Immature natural killer cell (primary cell): ENCODE results near the gene SECTM1. TPM values are rescaled to one million over a fixed set of nuclear protein-coding genes. Genes with fewer than 3 reads are reported as not detected.
"Not testable (repeated sequence)": the region's sequence is repeated elsewhere in the genome, so short reads cannot be mapped to it uniquely, and the experiment has no call there.

Experiments
- DNase-seq, 3 donors: peaks; one replicate each; pipeline ENCODE4 v3.0.0; 2022; ENCODE audit warnings: mixed read lengths in 1 of 3
- H3K27ac Mint-ChIP-seq, 6 donors: one replicate each; pipeline ENCODE4 v1.8.0; 2020; ENCODE audit warnings: mixed read lengths in 6 of 6, mild to moderate bottlenecking in 5 of 6, inconsistent platforms in 4 of 6, moderate library complexity in 3 of 6
- H3K27me3 Mint-ChIP-seq, 3 donors: one replicate each; pipeline ENCODE4 v1.8.0; 2020 to 2021; ENCODE audit warnings: low read depth in 3 of 3, mild to moderate bottlenecking in 3 of 3, mixed read lengths in 3 of 3, moderate library complexity in 3 of 3, inconsistent platforms in 1 of 3
- H3K36me3 Mint-ChIP-seq, 3 donors: one replicate each; pipeline ENCODE4 v1.8.0; 2020; ENCODE audit warnings: mixed read lengths in 3 of 3, inconsistent platforms in 2 of 3, mild to moderate bottlenecking in 2 of 3
- H3K4me1 Mint-ChIP-seq, 2 donors: one replicate each; pipeline ENCODE4 v1.8.0; 2020; ENCODE audit warnings: inconsistent platforms in 2 of 2, mild to moderate bottlenecking in 2 of 2, mixed read lengths in 2 of 2, moderate library complexity in 1 of 2
- H3K4me3 Mint-ChIP-seq, 5 donors: one replicate each; pipeline ENCODE4 v1.8.0; 2020; ENCODE audit warnings: mild to moderate bottlenecking in 5 of 5, mixed read lengths in 5 of 5, inconsistent platforms in 3 of 5, moderate library complexity in 3 of 5
- H3K9me3 Mint-ChIP-seq, 6 donors: one replicate each; pipeline ENCODE4 v1.8.0; 2020; ENCODE audit warnings: mild to moderate bottlenecking in 6 of 6, mixed read lengths in 6 of 6, inconsistent platforms in 4 of 6, moderate library complexity in 3 of 6
- polyA plus RNA-seq, 3 donors: library from polyadenylated mRNA; unstranded; fragments of 300-500 nt; fragmentation: Illumina TruSeq; gene quantifications; one replicate each; pipeline ENCODE4 v1.2.3, GENCODE V29; 2021

SECTM1 gene
- 1 to 10 TPM in 2 of 3 donors, not detected in 1; 2.7 to 3.6 TPM for polyA plus RNA-seq

DNA sequence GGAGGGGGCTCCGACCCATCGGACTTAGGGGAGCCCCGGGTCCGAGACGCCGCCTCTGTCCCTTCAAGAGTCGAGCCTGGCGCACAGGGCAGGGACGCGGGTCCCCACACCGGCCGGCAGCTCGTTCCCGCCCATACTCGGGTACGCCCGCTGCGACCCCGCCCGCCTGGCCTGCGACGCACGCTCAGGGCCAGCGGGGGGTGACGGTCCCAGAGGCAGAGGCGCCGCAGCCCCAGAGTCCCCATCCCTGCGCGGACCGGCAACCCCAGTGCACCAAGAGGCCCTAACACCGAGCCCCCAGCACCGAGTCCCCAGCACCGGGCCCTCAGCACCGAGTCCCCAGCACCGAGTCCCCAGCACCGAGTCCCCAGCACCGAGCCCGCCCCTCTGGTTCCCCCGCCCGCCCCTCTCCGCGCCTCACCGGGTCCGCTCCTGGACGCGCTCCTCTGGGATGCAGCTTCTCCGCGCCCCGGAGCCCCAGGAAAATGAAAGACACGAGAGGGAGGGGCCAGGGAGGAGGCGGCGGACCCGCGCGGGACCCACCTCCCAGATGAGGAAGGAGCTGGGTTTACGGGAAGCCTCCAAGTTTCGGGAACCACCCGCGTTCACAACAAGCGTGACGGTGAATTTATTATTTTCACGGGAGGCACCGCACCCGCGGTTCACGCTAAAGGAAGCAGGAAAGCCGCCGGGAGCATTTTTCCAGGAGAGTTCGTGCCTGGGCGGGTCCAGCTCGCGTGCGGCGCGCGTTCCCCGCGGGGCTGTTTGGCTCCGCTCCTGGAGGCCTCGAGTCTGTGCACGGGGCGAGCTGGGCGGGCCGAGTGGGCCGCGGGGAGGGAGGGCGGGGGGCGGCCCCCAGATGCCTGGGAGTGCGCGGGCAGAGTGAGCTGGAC lies at the start of gene SECTM1:
Gene SECTM1 (minus strand): TSS at position 488 of the 893 bp plus-strand sequence. CDS start 6,526 bp downstream, outside the sequence.
- Mint-ChIP-seq H3K9me3 (no peaks in the 10 kb centered on the region), H3K4me1 (peaks cover 19% of the 10 kb centered on the region in 2 donors), H3K27ac (peak within 1 kb of the TSS in 5 of 6 donors; percentile 14 to 96 (median 81)), H3K27me3 (peaks cover 0 to 10% (median 6%) of the 10 kb centered on the region in 3 donors), H3K4me3 (peak within 1 kb of the TSS; percentile 93 to 99 (median 98)), H3K36me3 (no peaks in the 10 kb centered on the region)
- no peak for DNase-seq

DNA sequence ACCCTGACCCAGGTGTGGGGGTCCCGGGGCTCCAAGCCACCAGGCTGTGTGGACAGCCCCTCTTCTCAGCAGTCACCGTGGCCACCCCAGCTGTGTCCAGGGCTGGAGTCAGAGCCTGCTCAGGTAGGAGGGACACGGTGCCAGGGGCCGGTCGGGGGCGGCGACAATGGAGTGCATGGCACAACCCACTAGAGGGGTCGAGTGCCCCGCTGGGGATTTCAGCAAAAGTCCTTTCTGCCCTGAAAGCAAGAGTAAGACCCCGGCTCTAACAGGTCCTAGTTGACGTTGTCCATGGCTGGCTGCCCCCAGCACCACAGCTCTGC lies 49.3 kb upstream of the SECTM1 start:
- no peaks in the 10 kb centered on the region for H3K9me3 Mint-ChIP-seq
- peaks cover 0 to 3% of the 10 kb centered on the region in 2 donors for H3K4me1 Mint-ChIP-seq
- H3K36me3 Mint-ChIP-seq: no peaks in the 10 kb centered on the region
- DNase-seq: no peak
- H3K27me3 Mint-ChIP-seq: peaks cover 7 to 12% (median 8%) of the 10 kb centered on the region in 3 donors
- no peak overlapping the region for H3K4me3 Mint-ChIP-seq
- H3K27ac Mint-ChIP-seq: no peak overlapping the region

DNA sequence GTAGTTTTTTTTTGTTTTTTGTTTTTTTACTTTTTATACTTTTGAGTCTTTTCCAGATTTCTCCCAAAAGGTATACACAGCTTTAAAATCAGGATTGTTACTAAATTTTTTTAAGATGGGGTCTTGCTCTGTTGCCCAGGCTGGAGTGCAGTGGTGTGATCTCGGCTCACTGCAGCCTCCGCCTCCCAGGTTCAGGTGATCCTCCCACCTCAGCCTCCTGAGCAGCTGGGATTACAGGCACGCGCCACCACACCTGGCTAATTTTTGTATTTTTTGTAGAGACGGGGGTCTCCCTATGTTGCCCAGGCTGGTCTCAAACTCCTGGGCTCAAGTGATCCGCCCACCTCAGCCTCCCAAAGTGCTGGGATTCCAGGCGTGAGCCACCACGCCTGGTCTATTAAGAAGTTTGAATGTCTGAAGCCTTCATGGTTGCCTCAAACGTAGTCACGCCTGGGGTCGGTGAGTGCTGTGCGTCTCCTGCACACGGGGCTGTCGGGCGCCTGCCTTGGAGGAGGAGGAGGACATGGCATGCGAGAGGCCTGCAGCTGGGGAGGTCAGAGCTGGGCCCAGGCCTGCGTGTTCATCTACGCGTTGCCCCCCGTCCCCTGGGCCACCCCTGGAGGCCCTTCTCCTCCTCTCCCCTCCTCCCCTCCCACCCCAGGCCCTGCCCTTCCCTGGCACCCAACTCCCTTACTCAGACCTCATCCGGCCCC lies 48.8 kb upstream of the SECTM1 start:
- H3K27ac Mint-ChIP-seq, H3K4me3 Mint-ChIP-seq, H3K4me1 Mint-ChIP-seq, DNase-seq, H3K9me3 Mint-ChIP-seq, H3K36me3 Mint-ChIP-seq: not testable (repeated sequence)
- H3K27me3 Mint-ChIP-seq: peaks cover 4 to 10% (median 9%) of the 10 kb centered on the region in 3 donors

DNA sequence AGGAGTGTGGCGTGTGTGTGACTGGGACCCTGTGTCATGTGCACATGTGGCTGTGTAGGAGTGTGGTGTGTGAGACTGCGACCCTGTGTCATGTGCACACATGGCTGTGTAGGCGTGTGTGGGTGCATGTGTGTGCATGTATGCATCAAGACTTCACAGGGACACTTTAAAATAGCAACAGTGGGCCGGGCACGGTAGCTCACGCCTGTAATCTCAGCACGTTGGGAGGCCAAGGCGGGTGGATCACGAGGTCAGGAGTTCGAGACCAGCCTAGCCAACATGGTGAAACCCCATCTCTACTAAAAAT lies 48.1 kb upstream of the SECTM1 start:
- not testable (repeated sequence) for H3K36me3 Mint-ChIP-seq, H3K27ac Mint-ChIP-seq, H3K4me1 Mint-ChIP-seq, DNase-seq, H3K4me3 Mint-ChIP-seq, H3K9me3 Mint-ChIP-seq
- peaks cover 4 to 10% (median 10%) of the 10 kb centered on the region in 3 donors for H3K27me3 Mint-ChIP-seq

DNA sequence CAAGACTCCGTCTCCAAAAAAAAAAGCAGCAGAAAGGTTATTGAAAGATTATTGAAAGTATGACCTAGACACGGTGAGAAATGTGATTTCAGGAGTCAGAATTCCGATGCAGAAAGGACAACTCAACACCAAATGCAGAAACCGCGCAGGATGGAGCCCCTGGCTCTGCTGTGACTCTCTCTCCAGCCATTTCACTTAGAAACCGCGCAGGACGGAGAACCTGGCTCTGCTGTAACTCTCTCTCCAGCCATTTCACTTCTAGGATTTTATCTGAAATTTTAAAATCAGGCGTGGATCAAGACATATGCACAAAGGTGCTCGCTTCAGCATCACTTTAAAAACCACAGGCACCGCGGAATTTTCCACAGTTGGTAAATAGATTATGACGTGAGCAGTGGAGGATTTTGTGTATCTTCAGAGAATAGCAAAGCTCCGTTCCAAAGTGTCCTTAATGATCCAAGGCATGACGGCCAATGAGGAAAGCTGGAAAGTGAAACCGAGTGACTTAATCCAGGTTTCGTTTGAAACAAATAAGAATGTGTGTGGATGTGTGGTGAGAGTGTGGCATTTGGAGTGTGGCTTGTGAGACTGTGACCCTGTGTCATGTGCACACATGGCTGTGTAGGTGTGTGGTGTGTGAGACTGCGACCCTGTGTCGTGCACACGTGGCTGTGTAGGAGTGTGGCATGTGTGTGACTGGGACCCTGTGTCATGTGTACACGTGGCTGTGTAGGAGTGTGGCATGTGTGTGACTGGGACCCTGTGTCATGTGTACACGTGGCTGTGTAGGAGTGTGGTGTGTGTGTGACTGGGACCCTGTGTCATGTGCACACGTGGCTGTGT lies 47.5 kb upstream of the SECTM1 start:
- Mint-ChIP-seq H3K4me3 (no peak overlapping the region), H3K27ac (no peak overlapping the region), H3K4me1 (peaks cover 0 to 3% of the 10 kb centered on the region in 2 donors), H3K36me3 (no peaks in the 10 kb centered on the region), H3K27me3 (peaks cover 7 to 10% (median 10%) of the 10 kb centered on the region in 3 donors), H3K9me3 (no peaks in the 10 kb centered on the region)
- DNase-seq: no peak

DNA sequence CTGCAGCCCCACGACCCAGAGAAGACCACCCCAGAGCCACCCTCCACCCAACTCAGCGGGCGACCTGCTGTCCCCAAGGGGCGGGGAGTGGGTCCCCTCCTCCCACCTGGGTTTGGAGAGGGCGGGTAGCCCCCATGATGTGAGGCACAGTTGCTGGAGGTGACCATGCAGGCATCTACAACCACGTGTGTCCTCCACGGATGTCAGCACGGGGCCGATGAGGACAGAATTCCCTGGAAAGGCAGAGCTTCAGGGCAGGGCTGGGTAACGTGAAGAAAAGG lies 45.1 kb upstream of the SECTM1 start:
- peaks cover 9 to 10% (median 9%) of the 10 kb centered on the region in 3 donors for H3K27me3 Mint-ChIP-seq
- no peak overlapping the region for H3K4me3 Mint-ChIP-seq
- no peak for DNase-seq
- H3K27ac Mint-ChIP-seq: no peak overlapping the region
- H3K9me3 Mint-ChIP-seq: no peaks in the 10 kb centered on the region
- peaks cover 0 to 3% of the 10 kb centered on the region in 2 donors for H3K4me1 Mint-ChIP-seq
- H3K36me3 Mint-ChIP-seq: no peaks in the 10 kb centered on the region

DNA sequence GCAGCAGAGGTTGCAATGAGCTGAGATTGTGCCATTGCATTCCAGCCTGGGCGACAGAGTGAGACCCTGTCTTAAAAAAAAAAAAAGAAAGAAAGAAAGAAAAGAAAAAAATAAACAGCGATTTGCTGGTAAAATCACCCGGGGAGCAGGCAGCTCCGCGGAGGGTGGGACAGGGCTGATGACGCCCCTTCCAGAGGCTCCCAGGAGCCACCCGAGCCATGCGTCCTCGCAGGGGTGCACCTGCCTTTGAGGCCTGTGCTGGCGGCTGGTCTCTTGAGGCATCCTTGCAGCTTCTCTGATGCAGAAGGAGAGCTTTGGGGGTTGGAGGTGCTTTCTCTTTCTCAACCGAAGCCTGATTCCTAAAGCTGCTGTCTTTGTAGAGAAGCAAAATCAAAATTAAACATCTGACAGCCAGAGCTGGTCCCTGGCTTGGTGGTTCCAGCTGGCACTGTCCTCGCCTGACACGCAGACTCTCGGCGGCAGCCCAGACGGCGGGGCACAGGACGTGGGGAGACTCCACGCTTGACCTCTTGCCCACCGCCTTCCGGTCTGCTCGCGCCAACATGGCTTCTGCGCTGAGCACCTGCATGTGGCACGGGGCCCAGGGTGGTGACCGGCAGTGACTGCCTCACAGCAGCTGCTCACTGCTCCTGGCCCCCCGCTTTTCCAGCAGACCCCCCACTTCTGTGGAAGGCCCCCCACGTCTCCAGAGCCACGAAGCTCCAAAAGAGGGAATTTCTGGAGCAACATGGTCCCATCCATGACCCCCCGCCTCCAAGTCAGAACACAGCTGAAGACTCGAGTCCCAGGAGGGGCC lies 44.6 kb upstream of the SECTM1 start:
- Mint-ChIP-seq H3K27me3 (peaks cover 9 to 15% (median 15%) of the 10 kb centered on the region in 3 donors), H3K9me3 (no peaks in the 10 kb centered on the region), H3K36me3 (no peaks in the 10 kb centered on the region), H3K4me3 (no peak overlapping the region), H3K4me1 (peaks cover 0 to 3% of the 10 kb centered on the region in 2 donors), H3K27ac (no peak overlapping the region)
- no peak for DNase-seq

DNA sequence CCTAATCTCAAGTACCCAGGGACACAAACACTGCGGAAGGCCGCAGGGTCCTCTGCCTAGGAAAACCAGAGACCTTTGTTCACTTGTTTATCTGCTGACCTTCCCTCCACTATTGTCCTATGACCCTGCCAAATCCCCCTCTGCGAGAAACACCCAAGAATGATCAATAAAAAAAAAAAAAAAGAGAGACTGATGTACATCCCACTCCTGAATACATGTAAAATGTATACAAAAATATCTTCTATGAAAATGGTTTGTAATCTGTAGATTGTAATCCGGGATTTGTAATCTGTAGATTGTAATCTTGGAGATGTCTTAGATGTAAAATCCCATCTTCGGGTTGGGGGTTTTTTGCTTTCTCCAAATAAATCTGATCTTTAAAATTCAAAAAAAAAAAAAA lies 43.7 kb upstream of the SECTM1 start:
- not testable (repeated sequence) for H3K36me3 Mint-ChIP-seq, H3K9me3 Mint-ChIP-seq
- H3K27me3 Mint-ChIP-seq: peaks cover 12 to 18% (median 17%) of the 10 kb centered on the region in 3 donors

DNA sequence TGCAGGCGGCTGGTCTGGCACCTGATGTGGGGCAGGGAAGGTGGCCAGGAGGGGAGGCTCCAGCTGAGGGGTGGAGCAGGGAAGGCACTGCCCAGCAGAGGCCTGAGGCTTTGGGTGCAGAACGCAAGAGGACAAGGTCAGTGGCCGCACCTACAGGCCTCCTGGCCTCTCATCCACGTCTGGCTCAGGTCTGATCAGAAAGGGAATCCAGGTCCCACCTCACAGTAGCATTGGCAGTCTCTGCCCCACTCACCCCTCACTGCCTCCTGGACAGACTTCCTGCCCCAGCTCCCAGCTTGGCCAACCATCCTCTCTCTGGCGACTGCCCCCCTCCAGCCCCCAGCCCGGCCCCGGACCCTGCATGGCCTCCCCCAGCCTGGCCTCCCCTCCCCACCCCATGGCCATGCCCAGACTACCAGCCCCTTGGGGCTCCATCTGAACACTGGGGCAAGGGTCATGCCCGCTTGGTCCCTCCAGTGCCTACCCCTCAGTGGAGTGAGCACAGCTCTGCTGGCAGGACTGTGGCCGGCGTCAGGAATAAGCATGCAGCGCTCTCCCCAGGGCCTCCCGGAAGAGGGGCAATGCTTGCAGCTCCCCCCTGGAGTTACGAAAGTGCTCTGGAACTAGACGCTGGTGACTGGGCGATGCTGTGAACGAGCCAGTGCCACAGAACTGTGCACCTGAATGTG lies 42.6 kb upstream of the SECTM1 start:
- Mint-ChIP-seq H3K27ac (no peak overlapping the region), H3K9me3 (no peaks in the 10 kb centered on the region), H3K4me3 (no peak overlapping the region), H3K27me3 (peaks cover 12 to 18% (median 18%) of the 10 kb centered on the region in 3 donors), H3K36me3 (no peaks in the 10 kb centered on the region), H3K4me1 (peaks cover 0 to 5% of the 10 kb centered on the region in 2 donors)
- DNase-seq: no peak

More for the DNA sequence above, 43.7 kb upstream of the SECTM1 start:
- not testable (repeated sequence) for H3K4me3 Mint-ChIP-seq, H3K4me1 Mint-ChIP-seq, DNase-seq, H3K27ac Mint-ChIP-seq

DNA sequence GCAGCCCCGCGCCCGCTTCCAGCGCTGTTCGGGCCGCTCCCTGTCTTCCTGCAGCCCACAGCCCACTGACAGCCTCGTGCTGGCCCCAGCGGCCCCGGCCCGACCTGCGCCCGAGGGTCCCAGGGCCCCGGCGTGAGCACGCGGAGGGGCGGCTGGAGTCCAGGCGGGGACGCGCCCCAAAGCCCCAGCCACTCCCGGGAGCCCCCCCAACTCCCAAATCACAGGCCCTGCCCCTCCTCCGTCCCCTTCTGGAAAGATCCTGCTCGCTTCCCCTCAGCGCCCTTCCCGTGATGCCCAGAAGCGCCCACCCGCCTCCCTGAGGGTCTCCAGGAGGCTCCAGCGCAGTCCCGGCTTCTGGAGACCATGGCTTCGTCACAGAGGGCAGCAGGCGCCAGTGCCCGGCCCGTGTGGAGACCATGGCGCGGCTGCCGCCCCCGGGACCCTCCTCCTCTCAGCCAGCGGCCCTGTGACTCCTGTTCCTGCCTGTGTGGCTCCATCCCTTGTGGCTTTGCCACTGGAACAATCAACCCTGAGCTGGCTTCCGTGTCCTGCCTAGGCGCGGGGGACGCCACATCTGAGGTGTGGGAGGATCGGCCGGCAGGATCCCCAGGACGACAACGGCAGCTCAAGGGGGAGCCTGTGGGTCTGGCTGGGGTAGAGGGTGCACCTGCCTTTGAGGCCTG lies 41.9 kb upstream of the SECTM1 start:
- Mint-ChIP-seq H3K27ac (no peak overlapping the region), H3K27me3 (peaks cover 12 to 23% (median 12%) of the 10 kb centered on the region in 3 donors)

DNA sequence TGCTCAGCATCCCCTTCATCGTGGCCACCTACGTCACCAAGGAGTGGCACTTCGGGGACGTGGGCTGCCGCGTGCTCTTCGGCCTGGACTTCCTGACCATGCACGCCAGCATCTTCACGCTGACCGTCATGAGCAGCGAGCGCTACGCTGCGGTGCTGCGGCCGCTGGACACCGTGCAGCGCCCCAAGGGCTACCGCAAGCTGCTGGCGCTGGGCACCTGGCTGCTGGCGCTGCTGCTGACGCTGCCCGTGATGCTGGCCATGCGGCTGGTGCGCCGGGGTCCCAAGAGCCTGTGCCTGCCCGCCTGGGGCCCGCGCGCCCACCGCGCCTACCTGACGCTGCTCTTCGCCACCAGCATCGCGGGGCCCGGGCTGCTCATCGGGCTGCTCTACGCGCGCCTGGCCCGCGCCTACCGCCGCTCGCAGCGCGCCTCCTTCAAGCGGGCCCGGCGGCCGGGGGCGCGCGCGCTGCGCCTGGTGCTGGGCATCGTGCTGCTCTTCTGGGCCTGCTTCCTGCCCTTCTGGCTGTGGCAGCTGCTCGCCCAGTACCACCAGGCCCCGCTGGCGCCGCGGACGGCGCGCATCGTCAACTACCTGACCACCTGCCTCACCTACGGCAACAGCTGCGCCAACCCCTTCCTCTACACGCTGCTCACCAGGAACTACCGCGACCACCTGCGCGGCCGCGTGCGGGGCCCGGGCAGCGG lies 41.2 kb upstream of the SECTM1 start:
- Mint-ChIP-seq H3K4me1 (peaks cover 0 to 4% of the 10 kb centered on the region in 2 donors), H3K4me3 (no peak overlapping the region), H3K27me3 (peaks cover 8 to 23% (median 13%) of the 10 kb centered on the region in 3 donors), H3K27ac (no peak overlapping the region), H3K9me3 (no peaks in the 10 kb centered on the region), H3K36me3 (no peaks in the 10 kb centered on the region)
- no peak for DNase-seq

More for the DNA sequence above, 41.9 kb upstream of the SECTM1 start:
- Mint-ChIP-seq H3K36me3 (no peaks in the 10 kb centered on the region), H3K4me1 (peaks cover 0 to 6% of the 10 kb centered on the region in 2 donors), H3K9me3 (no peaks in the 10 kb centered on the region), H3K4me3 (no peak overlapping the region)
- no peak for DNase-seq
